ENCODE measurements around the gene LAMA4. TPM values are rescaled to one million over a fixed set of nuclear protein-coding genes. Genes with fewer than 3 reads are reported as not detected.

LAMA4 gene
- total RNA-seq, 1 experiment from 2014 or later, result 1.1 TPM

- H3K23me2 ChIP-seq (ENCODE audit: insufficient read length, low read depth, low read length, poor library complexity, severe bottlenecking), result peaks cover 7% of the 10 kb centered on the region
- H2AFZ ChIP-seq (ENCODE audit: low read length), result no peak overlapping the region
- H3K79me1 ChIP-seq (ENCODE audit: insufficient read depth, low read depth, low read length, poor library complexity, severe bottlenecking), result no peaks in the 10 kb centered on the region
- no peaks in the 10 kb centered on the region for H4K20me1 ChIP-seq (ENCODE audit: control insufficient read depth, insufficient read depth, insufficient read length)
- no peak overlapping the region for H2BK15ac ChIP-seq (ENCODE audit: low read depth, low read length)
- no peak for TF ChIP-seq CTCF (conservative IDR thresholded peaks at IDR 0.05)
- no peak overlapping the region for H3K23ac ChIP-seq (ENCODE audit: insufficient read length, low read depth, low read length)
- H3K9me3 Mint-ChIP-seq, result no peaks in the 10 kb centered on the region
- no peak overlapping the region for H3K18ac ChIP-seq (ENCODE audit: insufficient read length, low read depth, low read length)
- no peaks in the 10 kb centered on the region for H3K79me2 ChIP-seq (ENCODE audit: insufficient read depth, low read length)
- peaks cover 8 to 13% of the 10 kb centered on the region in 2 experiments for H3K4me1 Mint-ChIP-seq
- no peak overlapping the region for H4K91ac ChIP-seq (ENCODE audit: insufficient read length, low read depth, low read length)
- H2BK5ac ChIP-seq (ENCODE audit: insufficient read length, low read length), result no peak overlapping the region
- H3K27me3 Mint-ChIP-seq (ENCODE audit: low read depth), result peaks cover 21% of the 10 kb centered on the region
- no peaks in the 10 kb centered on the region for H3K36me3 Mint-ChIP-seq (ENCODE audit: insufficient read depth in 1 of 3, low read depth in 3 of 3)
- H2BK120ac ChIP-seq (ENCODE audit: low read depth, low read length, poor library complexity, severe bottlenecking), result no peak overlapping the region
- H3K27me3 ChIP-seq (ENCODE audit: insufficient read depth, low read length), result no peaks in the 10 kb centered on the region; the same call in 1 of the 2 replicates
- H3K56ac ChIP-seq (ENCODE audit: insufficient read length, low read depth, low read length), result no peak overlapping the region
- no CpG with 5 or more reads among the region's 11 CpGs for WGBS (ENCODE audit: extremely low coverage, insufficient read length, low lambda C conversion rate)
- H3K4me3 Mint-ChIP-seq, result no peak overlapping the region
- H3K9me3 ChIP-seq (ENCODE audit: control insufficient read depth, low read depth, low read length), result no peaks in the 10 kb centered on the region
- no peak overlapping the region for H2BK12ac ChIP-seq (ENCODE audit: insufficient read length, low read depth, low read length)
- no peak overlapping the region for H2AK5ac ChIP-seq (ENCODE audit: insufficient read length, low read length)
- no peak overlapping the region for H4K5ac ChIP-seq (ENCODE audit: insufficient read length, low read depth, low read length)
- H3K27ac Mint-ChIP-seq, result no peak overlapping the region; a peak in 1 of 7 replicates
- no peak overlapping the region for H4K8ac ChIP-seq (replicated peaks; ENCODE audit: insufficient read length, low read depth, low read length)
- DNase-seq, result no peak
- H3K9ac ChIP-seq (ENCODE audit: extremely low read depth, insufficient read length, low read length), result no peak overlapping the region
- no peak overlapping the region for H3K14ac ChIP-seq (ENCODE audit: insufficient read depth, low read length)
- no peak overlapping the region for H3K4me2 ChIP-seq (ENCODE audit: insufficient read depth, insufficient read length, low read length)
- H3K4me1 ChIP-seq (ENCODE audit: insufficient read depth, low read length), result peaks cover 7% of the 10 kb centered on the region; the same call in 1 of the 2 replicates
- no peak overlapping the region for H3K4ac ChIP-seq (ENCODE audit: low read depth, low read length)
- no peak overlapping the region for H2BK20ac ChIP-seq (ENCODE audit: low read depth, low read length, poor library complexity, severe bottlenecking)
- H3T11ph ChIP-seq (ENCODE audit: low read length), result no peak overlapping the region
- H3K27ac ChIP-seq (ENCODE audit: insufficient read length, low read depth, low read length), result no peak overlapping the region
Observed at GRCh38 chr6:112258642-112259336, 4.4 kb upstream of the LAMA4 start.
